ENCODE measurements around the gene NEDD4.

DNA sequence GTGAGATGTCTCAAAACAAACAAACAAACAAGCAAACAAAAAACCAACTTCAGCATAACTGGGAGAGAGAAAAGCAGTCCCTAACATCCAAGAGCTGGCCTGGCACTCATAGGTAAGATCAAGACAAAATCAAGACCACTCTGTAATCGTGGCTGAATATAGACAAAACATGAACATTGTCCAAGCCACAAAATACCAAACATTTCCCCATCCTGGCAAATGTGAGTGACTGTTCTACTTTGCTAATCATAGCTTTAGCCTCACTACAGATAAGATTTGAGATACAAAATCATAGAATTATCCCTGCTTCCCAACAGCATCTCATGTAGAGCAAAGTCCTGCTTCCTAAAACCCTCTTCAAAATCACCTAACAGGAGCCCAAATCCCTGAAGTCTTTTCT lies 133.7 kb downstream of the NEDD4 start:
- no peak for TF ChIP-seq E2F4 (IDR thresholded peaks at IDR 0.05; ENCODE audit: low read depth, low read length)
- TF ChIP-seq, protein P1, sequence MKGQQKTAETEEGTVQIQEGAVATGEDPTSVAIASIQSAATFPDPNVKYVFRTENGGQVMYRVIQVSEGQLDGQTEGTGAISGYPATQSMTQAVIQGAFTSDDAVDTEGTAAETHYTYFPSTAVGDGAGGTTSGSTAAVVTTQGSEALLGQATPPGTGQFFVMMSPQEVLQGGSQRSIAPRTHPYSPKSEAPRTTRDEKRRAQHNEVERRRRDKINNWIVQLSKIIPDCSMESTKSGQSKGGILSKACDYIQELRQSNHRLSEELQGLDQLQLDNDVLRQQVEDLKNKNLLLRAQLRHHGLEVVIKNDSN (IDR thresholded peaks at IDR 0.05; ENCODE audit: borderline replicate concordance, extremely low read length, insufficient read depth, low read depth, low read length): no peak
- no peak for TF ChIP-seq E4F1 (IDR thresholded peaks at IDR 0.05; ENCODE audit: borderline replicate concordance, partially characterized antibody)
- TF ChIP-seq SUZ12 (IDR thresholded peaks at IDR 0.05; ENCODE audit: unreplicated experiment): no peak
- TF ChIP-seq CTCF (IDR thresholded peaks at IDR 0.05 in 2 of 3, conservative IDR thresholded peaks at IDR 0.05 in 1 of 3; ENCODE audit: control insufficient read depth in 2 of 3, extremely low read depth in 1 of 3, insufficient read depth in 1 of 3, low read depth in 3 of 3, low read length in 3 of 3): no peak
- no peak for TF ChIP-seq NR2C1 (IDR thresholded peaks at IDR 0.05)
- TF ChIP-seq ESRRA (IDR thresholded peaks at IDR 0.05; ENCODE audit: low read length): no peak

Data from GM12878 (cell line).